Measurements from ENCODE around the gene GLIS1.

The GLIS1 gene

DNA sequence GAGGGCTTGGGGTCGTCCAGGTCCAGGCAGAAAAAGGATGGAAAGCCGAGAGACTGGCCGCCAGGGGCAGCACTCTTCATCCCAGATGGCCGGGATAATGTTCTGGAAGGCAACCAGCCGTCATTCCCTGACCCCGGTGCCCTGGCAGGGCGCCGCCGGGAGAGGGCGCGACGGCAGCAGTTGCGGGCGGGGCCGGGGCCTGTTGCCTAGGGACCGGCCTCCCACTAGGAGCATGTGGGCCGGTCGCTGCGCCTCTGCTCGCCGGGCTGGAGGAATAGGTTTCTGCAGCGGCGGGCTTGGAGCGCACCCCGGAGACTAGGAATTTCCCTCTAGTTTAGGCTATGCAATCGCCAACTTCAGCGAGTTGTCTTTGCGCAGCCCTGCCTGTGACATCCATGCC lies 268.8 kb downstream of the GLIS1 start:
- no peak for DNase-seq (ENCODE audit: low read depth in 2 of 2, low spot score in 1 of 2)

- DNase-seq (ENCODE audit: low read depth in 2 of 2, low spot score in 1 of 2), result no peak
Measured at GRCh38 chr1:53469373-53469772, 269.6 kb downstream of the GLIS1 start.

- DNase-seq (ENCODE audit: low read depth in 2 of 2, low spot score in 1 of 2), result no peak
Measured at GRCh38 chr1:53468374-53468773, 270.6 kb downstream of the GLIS1 start.

DNA sequence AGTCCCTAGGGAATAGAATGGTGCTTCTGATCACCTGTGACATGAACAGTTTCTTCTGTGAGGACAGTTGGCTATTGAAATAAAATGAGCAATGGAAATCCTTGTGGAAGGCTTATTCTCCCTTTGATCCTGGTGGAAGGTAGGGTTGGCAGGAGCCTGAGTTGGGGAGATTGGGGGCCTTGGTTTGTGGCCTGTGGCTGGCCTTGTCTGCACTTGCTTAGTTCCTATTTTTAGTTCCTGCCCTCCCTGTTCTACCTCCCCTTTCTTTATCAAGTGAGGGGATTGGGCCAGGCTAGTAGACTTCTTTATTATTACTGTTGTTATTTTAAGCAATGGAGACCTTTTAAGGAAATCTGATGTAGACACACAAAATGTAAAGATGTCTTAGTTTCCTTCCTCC lies 271.6 kb downstream of the GLIS1 start:
- no peak for DNase-seq (ENCODE audit: low read depth in 2 of 2, low spot score in 1 of 2)

GRCh38 chr1:53465023-53465957 lies 273.7 kb downstream of the GLIS1 start:
- DNase-seq (ENCODE audit: low read depth in 2 of 2, low spot score in 1 of 2), result no peak

DNA sequence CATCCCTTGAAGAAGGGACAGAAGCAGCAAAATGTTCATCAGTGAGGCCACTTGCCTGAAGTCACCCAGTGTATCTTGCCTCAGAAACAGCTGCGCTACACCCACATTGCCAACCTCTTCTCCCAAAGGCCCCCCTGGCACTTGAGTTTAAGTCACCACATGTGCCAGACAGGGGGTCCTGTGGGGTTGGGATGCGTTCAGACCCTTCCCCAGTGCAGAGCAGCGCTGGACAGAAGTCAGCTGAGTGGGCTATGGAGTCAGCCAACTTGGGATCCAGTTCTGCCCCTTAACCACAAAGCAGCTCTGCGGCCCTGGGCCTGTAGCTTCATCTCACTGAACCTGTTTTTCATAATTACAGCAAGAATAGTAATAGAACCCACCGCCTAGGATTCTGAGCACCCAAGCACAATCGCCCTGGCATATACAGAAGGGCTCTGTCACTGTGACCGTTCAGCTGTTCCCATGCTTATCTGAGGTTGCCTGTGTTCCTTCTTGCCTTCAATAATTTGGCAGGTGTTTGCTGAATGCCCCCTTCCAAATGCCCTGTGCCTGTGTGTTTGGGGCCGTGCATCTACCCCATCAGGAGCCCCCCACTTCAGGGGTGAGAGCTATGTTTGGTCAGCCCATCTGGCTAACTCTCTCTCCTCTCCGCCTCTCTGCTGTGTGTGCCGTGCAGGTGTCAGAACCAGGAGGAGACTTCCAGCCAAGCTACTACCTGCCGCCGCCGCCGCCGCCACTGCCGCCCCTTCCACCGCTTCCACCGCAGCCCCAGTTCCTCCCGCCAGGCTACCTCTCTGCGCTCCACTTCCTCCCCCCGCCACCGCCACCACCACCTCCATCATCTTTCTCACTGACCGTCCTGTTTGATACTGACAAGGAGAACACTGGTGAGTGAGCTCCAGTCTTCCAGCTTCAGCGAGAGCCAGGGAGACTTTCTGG lies 274.7 kb downstream of the GLIS1 start:
- no peak for DNase-seq (ENCODE audit: low read depth in 2 of 2, low spot score in 1 of 2)

DNA sequence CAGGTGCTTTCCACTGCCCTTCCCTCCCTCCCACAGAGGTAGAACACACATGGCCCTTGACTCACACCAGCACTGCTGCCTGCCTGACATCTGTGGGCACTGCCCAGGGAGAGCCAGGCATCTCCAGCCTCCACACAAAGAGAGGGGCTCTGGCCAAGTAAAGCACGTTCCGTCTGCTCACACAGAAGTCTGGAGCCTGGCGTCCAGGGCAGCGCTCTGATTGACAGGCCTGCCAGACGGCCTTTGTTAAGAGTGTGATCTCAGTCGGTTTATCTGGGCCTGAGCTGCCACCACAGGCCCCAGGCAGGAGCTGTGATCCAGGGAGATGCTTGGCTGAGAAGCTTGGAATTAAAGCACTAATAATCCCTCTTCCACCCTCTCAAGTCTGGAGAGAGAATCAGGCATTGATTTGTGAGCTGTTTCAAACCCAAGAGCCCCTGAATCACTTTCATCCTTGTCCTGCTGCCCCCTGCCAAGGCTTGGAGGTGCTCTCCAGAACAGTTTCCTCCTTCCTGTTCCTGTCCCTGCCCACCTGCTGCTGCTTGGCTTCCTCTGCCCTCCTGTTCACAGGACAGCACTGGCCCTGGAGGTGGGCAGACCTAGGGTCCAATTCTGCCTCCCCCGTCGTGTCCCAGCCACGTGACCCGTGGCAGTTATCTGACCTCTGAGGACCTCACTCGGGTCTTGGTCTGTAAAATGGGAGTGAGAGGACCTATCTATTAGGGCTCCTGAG lies 276.0 kb downstream of the GLIS1 start:
- no peak for DNase-seq (ENCODE audit: low read depth in 2 of 2, low spot score in 1 of 2)

GRCh38 chr1:53462193-53462592 lies 276.8 kb downstream of the GLIS1 start:
- DNase-seq (ENCODE audit: low read depth in 2 of 2, low spot score in 1 of 2), result no peak

DNA sequence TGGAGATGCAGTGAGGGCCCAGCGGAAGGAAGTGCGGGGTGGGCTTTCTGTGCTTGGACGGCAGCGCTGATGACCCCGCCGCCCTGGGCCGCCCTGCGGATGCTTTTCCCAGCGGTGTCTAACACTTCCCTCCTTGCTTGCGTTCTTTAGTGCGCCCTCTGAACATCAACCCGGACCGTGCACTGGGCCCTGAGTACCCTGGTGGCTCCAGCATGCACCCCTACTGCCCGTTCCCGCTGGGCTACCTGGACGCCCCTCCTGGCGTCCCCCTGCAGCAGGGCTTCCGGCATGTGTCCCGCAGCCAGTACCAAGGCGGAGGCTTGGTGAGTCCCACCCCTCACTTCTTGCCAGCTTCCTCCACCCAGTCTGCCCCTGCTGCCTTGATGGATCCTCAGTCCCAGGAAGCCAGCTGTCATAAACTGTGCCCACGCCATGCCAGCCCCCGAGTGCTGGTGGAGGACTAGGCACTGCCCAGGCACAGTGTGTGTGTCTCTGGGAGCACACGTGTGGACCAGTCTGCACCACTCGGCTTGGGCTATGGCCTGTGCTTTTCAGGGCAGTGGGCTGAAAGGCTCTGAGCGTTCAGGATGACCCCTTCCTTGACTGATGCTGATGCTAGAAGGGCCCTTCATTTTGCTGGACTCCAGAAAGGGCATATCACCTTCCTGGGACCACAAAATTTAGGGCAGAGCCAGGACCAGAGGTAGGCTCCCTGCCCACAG lies 277.5 kb downstream of the GLIS1 start:
- DNase-seq (ENCODE audit: low read depth in 2 of 2, low spot score in 1 of 2), result no peak

DNA sequence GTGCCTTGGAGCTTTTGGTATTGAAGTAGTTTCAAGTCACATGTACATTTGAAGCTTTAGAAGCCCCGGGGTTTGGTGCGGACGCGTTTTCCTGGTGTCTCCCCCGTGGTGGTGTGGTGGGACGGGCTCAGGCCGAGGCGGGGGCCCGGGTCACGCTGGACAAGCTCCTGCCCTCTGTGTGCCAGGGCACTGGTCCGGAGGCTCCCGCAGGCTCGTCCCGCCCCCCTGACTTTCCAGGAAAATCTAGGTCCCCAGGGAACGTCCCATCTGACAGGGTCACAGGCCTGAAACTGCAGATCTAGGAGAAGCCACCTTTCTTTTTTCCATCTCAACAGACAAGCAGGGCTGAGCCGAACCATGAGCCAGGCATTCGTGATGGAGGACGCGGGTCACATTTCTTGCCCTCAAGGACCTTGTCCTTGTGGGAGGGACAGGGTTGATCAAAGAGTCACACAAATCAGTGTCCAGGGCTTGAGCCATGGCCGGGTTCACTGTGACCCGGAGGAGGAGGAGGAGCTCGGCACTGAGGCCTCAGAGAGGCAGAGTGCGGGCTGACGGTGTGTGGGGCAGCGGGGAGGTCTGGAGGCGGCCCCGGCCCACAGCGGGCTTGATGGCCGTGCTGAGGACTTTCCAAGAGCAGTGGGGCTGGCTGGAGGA lies 278.2 kb downstream of the GLIS1 start:
- no peak for DNase-seq (ENCODE audit: low read depth in 2 of 2, low spot score in 1 of 2)

DNA sequence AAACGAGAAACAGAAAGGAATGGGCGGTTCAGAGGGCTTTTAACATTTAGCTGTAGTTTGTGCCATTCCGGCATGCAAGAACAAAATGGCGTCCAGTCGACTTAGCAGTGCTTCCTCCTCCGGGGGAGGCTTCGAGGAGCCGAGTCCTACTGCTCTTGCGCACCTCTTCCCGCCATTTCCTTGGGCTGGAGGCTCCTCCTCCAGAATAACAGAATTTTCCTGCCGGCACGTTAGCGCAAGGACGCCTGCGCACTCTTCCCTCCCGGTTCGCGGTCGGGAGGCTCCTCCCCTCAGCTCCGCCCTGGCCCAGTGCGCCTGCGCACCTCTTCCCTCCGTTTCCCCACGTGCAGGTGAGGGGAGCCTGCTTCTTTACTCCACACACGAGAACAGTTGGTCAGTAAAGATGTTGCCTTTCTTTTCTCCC lies 278.7 kb downstream of the GLIS1 start:
- no peak for DNase-seq (ENCODE audit: low read depth in 2 of 2, low spot score in 1 of 2)

DNA sequence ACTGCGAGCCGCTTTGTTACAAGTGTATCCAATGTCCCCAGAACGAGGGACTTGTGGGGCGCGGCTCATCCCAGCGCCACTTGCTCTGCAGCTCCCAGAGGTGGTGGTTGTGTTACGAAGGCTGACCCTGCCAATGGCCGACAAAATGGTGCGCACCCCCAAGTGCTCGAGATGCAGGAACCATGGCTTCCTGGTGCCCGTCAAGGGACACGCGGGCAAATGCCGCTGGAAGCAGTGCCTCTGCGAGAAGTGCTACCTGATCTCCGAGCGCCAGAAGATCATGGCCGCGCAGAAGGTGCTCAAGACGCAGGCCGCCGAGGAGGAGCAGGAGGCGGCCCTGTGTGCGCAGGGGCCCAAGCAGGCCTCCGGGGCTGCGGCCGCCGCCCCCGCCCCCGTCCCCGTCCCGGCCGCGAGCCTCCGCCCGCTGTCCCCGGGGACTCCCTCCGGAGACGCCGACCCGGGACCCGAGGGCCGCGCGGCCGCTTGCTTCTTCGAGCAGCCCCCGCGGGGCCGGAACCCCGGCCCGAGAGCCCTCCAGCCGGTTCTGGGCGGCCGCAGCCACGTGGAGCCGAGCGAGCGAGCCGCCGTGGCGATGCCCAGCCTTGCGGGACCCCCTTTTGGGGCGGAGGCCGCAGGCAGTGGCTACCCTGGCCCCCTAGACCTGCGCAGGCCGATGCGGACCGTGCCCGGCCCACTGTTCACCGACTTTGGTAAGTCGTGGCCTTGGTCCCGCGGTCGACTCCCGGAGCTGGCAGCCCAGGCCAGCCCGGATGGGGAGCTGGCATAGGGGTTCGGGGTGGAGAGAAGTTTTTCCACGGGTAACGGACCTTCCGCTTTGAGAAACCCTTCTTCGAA lies 279.4 kb downstream of the GLIS1 start, which contains the start of gene DMRTB1:
Gene DMRTB1 (plus strand): TSS at position 79 of the 855 bp plus-strand sequence. CDS start 55 bp downstream, at position 134.
- DNase-seq (ENCODE audit: low read depth in 2 of 2, low spot score in 1 of 2), result no peak

DNA sequence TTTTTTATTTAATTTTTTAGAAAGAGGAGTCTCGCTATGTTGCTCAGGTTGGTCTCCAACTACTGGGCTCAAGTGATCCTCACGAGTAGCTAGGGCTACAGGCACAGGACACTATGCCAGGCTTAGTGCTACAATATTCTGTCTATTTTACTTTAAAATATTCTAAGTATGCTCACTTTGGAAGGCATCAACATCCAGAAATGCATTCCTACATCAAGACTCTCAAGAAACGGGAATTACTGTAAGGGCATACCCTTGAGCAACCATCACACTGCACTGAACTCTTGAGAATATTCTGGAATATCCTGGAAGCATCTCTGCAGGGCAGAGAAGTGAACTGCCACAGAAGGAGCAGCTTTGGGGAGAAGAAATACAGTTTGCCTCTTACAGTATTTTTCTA lies 280.3 kb downstream of the GLIS1 start:
- no peak for DNase-seq (ENCODE audit: low read depth in 2 of 2, low spot score in 1 of 2)

Data from stimulated activated CD8-positive, alpha-beta memory T cell treated with anti-CD3 and anti-CD28 coated beads, Interleukin-4, amount 100 ng/mL, for 4 hours (primary cell).